Pancreas (tissue), 10 donors: ENCODE measurements around the gene GGA1. TPM values are rescaled to one million over a fixed set of nuclear protein-coding genes. Genes with fewer than 3 reads are reported as not detected.
A peak's percentile ranks its signal among the peaks of the same experiment; 100 is the strongest.

Experiments used
- ATAC-seq, 4 donors: fragments of 200-7000 bp; cut with Tn5 transposase; one replicate each; pipeline versions ENCODE4 v1.8.0 to v1.9.1; 2020; ENCODE audit warnings: mild to moderate bottlenecking in 4 of 4, moderate library complexity in 4 of 4
- DNase-seq, 6 donors: peaks; one replicate each; pipeline ENCODE4 v3.0.0-alpha.2; 2020
- FAIRE-seq: peaks from 2 replicates; lab custom pipeline; 2012; peaks lifted over from hg19 to GRCh38; lab: Jason Lieb, UNC
- H3K27ac ChIP-seq, 4 donors: fragments of 200-600 bp; sonication (generic); 1 replicate in 3 of 4; 2 replicates in 1 of 4; pipeline versions ENCODE4 v1.5.0 to v1.8.0; 2020
- H3K27me3 ChIP-seq, 4 donors: fragments of 200-600 bp; one replicate each; pipeline ENCODE4 v1.8.0; 2021
- H3K36me3 ChIP-seq, 3 donors: fragments of 200-600 bp; sonication (generic) in 1 of 3; one replicate each; pipeline versions ENCODE4 v1.5.0 to v1.8.0; 2020 to 2021
- H3K4me1 ChIP-seq, 3 donors: fragments of 200-600 bp; one replicate each; pipeline ENCODE4 v1.8.0; 2021
- H3K4me3 ChIP-seq, 4 donors: fragments of 200-600 bp; sonication (generic) in 2 of 4; one replicate each; pipeline versions ENCODE4 v1.5.0 to v1.8.0; 2020 to 2021
- H3K9me3 ChIP-seq, 4 donors: fragments of 200-600 bp; one replicate each; pipeline ENCODE4 v1.8.0; 2021
- CTCF ChIP-seq, 4 donors: fragments of 200-600 bp; sonication (generic) in 3 of 4; IDR thresholded peaks; one replicate each; pipeline versions ENCODE4 v1.5.0 to v1.8.0; 2021; ENCODE audit warnings: antibody characterized with exemption in 4 of 4
- WGBS, 2 donors: extraction: QIAGEN DNeasy Blood & Tissue Kit; methylation state at CpG; one replicate each; pipeline ENCODE4 v1.1.7; 2013; 5-methylcytosine and 5-hydroxymethylcytosine counted together
- intact Hi-C, 3 donors: fragments of 100-400 bp; cut with DNase I; formaldehyde crosslinking; loops; one replicate each; pipeline versions ENCODE4 v1.11.1 to v1.14.2; 2022
- polyA plus RNA-seq, 2 donors: library from polyadenylated mRNA; stranded (reverse); fragments of 200-250 nt; gene quantifications; one replicate each; pipeline ENCODE4 v1.2.3, GENCODE V29; 2013
- total RNA-seq, 6 donors: library from RNA; stranded (reverse); fragmentation: NEBNext Ultra II Directional in 4 of 6; extraction: Animal tissue kit (Norgen Biotek cat#: 25700) in 4 of 6; gene quantifications; one replicate each; pipeline versions ENCODE4 v1.2.1 to v1.2.4, GENCODE V29; 2021 to 2023
- donor health status: healthy with polysubstance abuse.
- donor health status: DM: no; HTN: no; CAD: no; lungs with moderate emphysema.
- donor health status: DM: no; HTN: no; CAD: no.
- donor health status: control.
- donor health status: control.
- donor health status: Bipolar disorder and iron deficiency.
- donor health status: DM: yes; HTN: yes; CAD: no.
- donor health status: DM: no; HTN: no; CAD: no.
- donor health status: DM: no; HTN: no; CAD: no.
- donor health status: DM: yes; HTN: yes; CAD: no.

GGA1 gene
- total and polyA plus RNA-seq, 8 donors: 17.9 to 84.9 (median 23.9) TPM

DNA sequence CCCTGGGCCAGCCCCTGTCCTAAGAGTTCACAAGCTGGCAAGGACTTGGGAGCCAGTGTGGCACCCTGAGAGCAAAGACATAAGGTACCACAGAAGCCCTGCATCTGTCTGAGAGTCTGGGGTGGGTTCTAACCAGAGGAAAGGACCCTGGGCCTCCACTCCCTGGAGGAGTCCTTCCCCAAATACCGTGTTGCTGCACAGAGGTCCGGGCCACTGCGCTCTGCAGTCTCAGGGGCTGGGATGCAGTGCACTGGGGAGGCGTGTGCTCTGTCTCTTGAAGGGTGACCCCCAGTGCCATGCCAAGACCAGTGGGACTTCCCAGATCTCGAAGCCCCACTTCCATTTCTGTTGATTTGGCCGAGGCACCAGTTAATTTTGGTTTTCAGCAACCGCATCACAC, 26.5 kb downstream of the GGA1 start:
- ATAC-seq (no peak), FAIRE-seq (no peak), DNase-seq (no peak)
- Histone ChIP-seq H3K4me1 (peaks cover 0 to 7% (median 3%) of the 10 kb centered on the region in 3 donors), H3K27ac (no peak overlapping the region), H3K4me3 (no peak overlapping the region), H3K27me3 (no peaks in the 10 kb centered on the region), H3K36me3 (peaks cover 0 to 5% (median 0%) of the 10 kb centered on the region in 3 donors), H3K9me3 (no peaks in the 10 kb centered on the region)
- TF ChIP-seq CTCF (IDR thresholded peaks at IDR 0.05): no peak
- intact Hi-C loops: no loop called here
- WGBS, 2 donors: 87 to 89% methylated on average over 7 of the region's 7 CpGs

DNA sequence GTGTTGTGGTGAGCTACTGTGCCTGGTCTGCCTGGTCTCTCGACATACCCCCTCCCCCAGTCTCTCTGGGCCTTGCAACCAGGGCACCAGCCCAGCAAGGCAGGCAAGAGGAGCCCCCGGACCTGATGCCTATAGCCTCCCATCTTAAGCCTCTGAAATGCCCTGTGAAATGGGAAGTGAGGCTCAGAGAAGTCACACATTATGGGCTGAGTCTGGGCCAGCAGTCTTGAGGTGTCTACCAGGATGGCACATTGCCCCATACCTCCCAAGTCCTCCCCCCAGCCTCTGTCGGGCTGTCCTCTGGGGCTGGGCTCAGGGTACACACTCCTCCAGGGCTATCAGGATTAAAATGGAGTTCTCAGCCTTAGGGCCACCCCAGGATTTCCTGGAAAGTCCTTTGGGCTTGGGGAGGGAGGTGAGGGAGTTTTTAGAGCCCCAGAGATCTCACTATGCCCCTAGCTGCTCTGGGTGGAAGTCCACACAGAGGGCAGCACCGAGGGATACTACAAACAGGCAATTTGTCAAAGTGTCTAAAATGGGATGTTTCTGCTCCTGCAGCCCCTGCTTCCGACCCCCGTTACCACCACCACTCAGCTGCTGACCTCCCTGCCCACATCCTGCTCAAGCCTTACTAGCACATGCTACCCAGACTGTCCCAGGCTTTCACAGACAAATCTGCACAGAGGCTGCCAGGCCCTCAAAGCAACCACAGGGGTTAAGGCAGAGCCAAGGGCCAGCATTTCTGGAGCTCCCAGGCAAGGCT, 27.7 kb downstream of the GGA1 start:
- FAIRE-seq (no peak), DNase-seq (no peak), ATAC-seq (no peak)
- H3K27me3 ChIP-seq: no peaks in the 10 kb centered on the region
- WGBS, 2 donors: 60 to 66% methylated on average over 6 of the region's 6 CpGs
- no peak overlapping the region for H3K4me3 ChIP-seq
- no peaks in the 10 kb centered on the region for H3K9me3 ChIP-seq
- H3K27ac ChIP-seq: no peak overlapping the region
- peaks cover 0 to 12% (median 5%) of the 10 kb centered on the region in 3 donors for H3K4me1 ChIP-seq
- TF ChIP-seq CTCF (IDR thresholded peaks at IDR 0.05): no peak
- H3K36me3 ChIP-seq: peaks cover 0 to 5% (median 0%) of the 10 kb centered on the region in 3 donors
- intact Hi-C loops: no loop called here

GRCh38 chr22:37636949-37637273, 28.3 kb downstream of the GGA1 start:
- FAIRE-seq (no peak), DNase-seq (no peak), ATAC-seq (no peak)
- Histone ChIP-seq H3K4me3 (no peak overlapping the region), H3K9me3 (no peaks in the 10 kb centered on the region), H3K27me3 (no peaks in the 10 kb centered on the region), H3K36me3 (peaks cover 0 to under 1% (median 0%) of the 10 kb centered on the region in 3 donors), H3K4me1 (peaks cover 0 to 12% (median 5%) of the 10 kb centered on the region in 3 donors), H3K27ac (no peak overlapping the region)
- WGBS, 2 donors: 67 to 75% methylated on average over 3 of the region's 3 CpGs
- TF ChIP-seq CTCF (IDR thresholded peaks at IDR 0.05): no peak
- intact Hi-C loops: no loop called here

DNA sequence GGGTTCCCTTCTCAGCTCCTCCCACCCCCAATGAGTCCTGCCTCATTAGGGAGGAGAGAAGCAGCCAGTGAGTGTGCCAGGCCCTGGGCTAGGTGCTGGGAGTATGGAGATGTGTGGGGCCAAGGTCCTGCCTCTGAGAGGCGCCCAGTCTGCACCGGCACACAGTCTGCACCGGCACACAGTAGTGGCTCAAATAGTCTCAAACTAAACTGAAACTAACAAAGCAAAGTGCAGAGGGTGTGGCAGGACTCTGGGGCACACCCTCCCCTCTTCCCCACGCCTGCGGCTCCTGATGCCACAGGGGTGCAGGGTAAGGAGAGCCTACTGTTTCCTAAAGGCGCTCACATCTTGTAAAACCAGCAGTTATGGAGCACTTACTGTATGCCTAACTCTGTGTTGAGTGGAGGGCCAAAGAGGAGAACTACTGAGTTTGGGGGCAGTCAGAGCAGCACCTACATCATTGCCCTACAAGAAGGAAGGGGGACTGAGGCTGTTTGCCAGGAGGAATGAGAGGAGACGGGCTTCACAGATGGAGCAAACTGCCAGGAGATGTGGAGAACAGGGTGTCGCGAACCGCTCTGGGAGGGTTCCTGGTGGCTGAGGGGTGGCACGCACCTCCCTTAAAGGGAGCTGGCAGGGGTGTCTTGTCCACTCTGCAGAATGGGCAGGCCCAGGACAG, 29.9 kb downstream of the GGA1 start:
- H3K9me3 ChIP-seq: no peaks in the 10 kb centered on the region
- WGBS, 2 donors: 73 to 77% methylated on average over 11 of the region's 11 CpGs
- H3K4me1 ChIP-seq: peaks cover 0 to 12% (median 5%) of the 10 kb centered on the region in 3 donors
- H3K36me3 ChIP-seq: no peaks in the 10 kb centered on the region
- intact Hi-C loops: no loop called here
- no peak for FAIRE-seq
- no peak for TF ChIP-seq CTCF (IDR thresholded peaks at IDR 0.05)
- no peak overlapping the region for H3K27ac ChIP-seq
- no peak for ATAC-seq
- peak overlapping the region in 1 of 4 donors; percentile 88 for H3K4me3 ChIP-seq
- no peaks in the 10 kb centered on the region for H3K27me3 ChIP-seq
- DNase-seq: no peak
